PC-9 (cell line): ENCODE data around the gene METRN. TPM values are rescaled to one million over a fixed set of nuclear protein-coding genes. Genes with fewer than 3 reads are reported as not detected.

Experiments
- BruUV-seq: library from RNA; stranded (reverse); fragments of 400-500 nt; replicated peaks from 2 replicates; lab custom pipeline; 2021; lab: Mats Ljungman, UMichigan
- CTCF ChIA-PET: fragments of 300-600 bp; sonication (Branson Sonifier 250); formaldehyde crosslinking; loops from one replicate; lab custom pipeline; 2022; ENCODE audit warnings: antibody characterized with exemption; lab: Charles Lee
- POLR2A ChIA-PET: fragments of 300-600 bp; sonication (Branson Sonifier 250); formaldehyde crosslinking; loops from one replicate; lab custom pipeline; 2022; ENCODE audit warnings: antibody characterized with exemption; ENCODE audit not compliant: unreplicated experiment; lab: Charles Lee
- DNase-seq, 2 experiments: peaks; one replicate each; pipeline versions ENCODE4 v3.0.0 to v3.0.0-alpha.2; 2015 to 2022; ENCODE audit warnings: mixed read lengths in 1 of 2
- H2AFZ ChIP-seq: fragments of 200-600 bp; sonication (generic); 2 replicates; pipeline ENCODE4 v1.8.1; 2017; ENCODE audit warnings: antibody characterized with exemption
- H3F3A ChIP-seq: fragments of 200-600 bp; sonication (generic); 2 replicates; pipeline ENCODE4 v1.8.1; 2017; ENCODE audit warnings: antibody characterized with exemption, mild to moderate bottlenecking, low read depth; ENCODE audit not compliant: insufficient read depth
- H3K27ac ChIP-seq: fragments of 200-600 bp; sonication (generic); 2 replicates; pipeline ENCODE4 v1.6.1; 2016; ENCODE audit warnings: mixed run types
- H3K27me3 ChIP-seq: fragments of 200-600 bp; sonication (generic); 2 replicates; pipeline ENCODE4 v1.6.1; 2016; ENCODE audit warnings: low read depth, mixed run types; ENCODE audit not compliant: insufficient read depth
- H3K36me3 ChIP-seq: fragments of 200-600 bp; sonication (generic); 2 replicates; pipeline ENCODE4 v1.6.1; 2016; ENCODE audit warnings: low read depth, mixed run types
- H3K4me1 ChIP-seq: fragments of 200-600 bp; sonication (generic); replicated peaks from 2 replicates; pipeline ENCODE4 v1.6.1; 2016; ENCODE audit warnings: mixed run types; ENCODE audit not compliant: insufficient read depth
- H3K4me2 ChIP-seq: fragments of 200-600 bp; sonication (generic); 2 replicates; pipeline ENCODE4 v1.6.1; 2017; ENCODE audit warnings: mixed run types
- H3K4me3 ChIP-seq: fragments of 200-600 bp; sonication (generic); 2 replicates; pipeline ENCODE4 v1.6.1; 2016; ENCODE audit warnings: mixed run types
- H3K79me2 ChIP-seq: fragments of 200-600 bp; sonication (generic); 2 replicates; pipeline ENCODE4 v1.6.1; 2017; ENCODE audit warnings: low read depth, mixed run types
- H3K9me2 ChIP-seq: fragments of 200-600 bp; sonication (generic); 2 replicates; pipeline ENCODE4 v1.8.1; 2017; ENCODE audit warnings: mild to moderate bottlenecking; ENCODE audit not compliant: insufficient read depth
- H3K9me3 ChIP-seq: fragments of 200-600 bp; sonication (generic); 2 replicates; pipeline ENCODE4 v1.8.1; 2016; ENCODE audit warnings: low read depth; ENCODE audit not compliant: insufficient read depth
- H4K20me1 ChIP-seq: fragments of 200-600 bp; sonication (generic); 2 replicates; pipeline ENCODE4 v1.8.1; 2017; ENCODE audit not compliant: insufficient read depth
- CTCF ChIP-seq: fragments of 200-600 bp; sonication (generic); conservative IDR thresholded peaks from 2 replicates; pipeline ENCODE4 v1.6.1; 2017; ENCODE audit warnings: mixed run types, antibody characterized with exemption, mild to moderate bottlenecking, moderate library complexity
- EZH2 ChIP-seq: fragments of 200-600 bp; sonication (generic); IDR thresholded peaks from 2 replicates; pipeline ENCODE4 v1.8.0; 2017; ENCODE audit warnings: antibody characterized with exemption, low read depth
- intact Hi-C: fragments of 100-400 bp; cut with micrococcal nuclease; formaldehyde crosslinking; loops from one replicate; pipeline ENCODE4 v1.10.0; 2022; ENCODE audit not compliant: unreplicated experiment
- total RNA-seq: library from RNA; stranded (reverse); gene quantifications from 2 replicates; pipeline ENCODE4 v1.2.3, GENCODE V29; 2021

Gene METRN
- total RNA-seq, 1 experiment from 2014 or later, result 77.5 TPM

- Histone ChIP-seq H3K9me2 (no peaks in the 10 kb centered on the region), H3F3A (peaks cover 31% of the 10 kb centered on the region; the same call in 1 of the 2 replicates), H3K27ac (no peak overlapping the region), H3K9me3 (no peaks in the 10 kb centered on the region), H3K4me3 (no peak overlapping the region), H4K20me1 (peaks cover 30% of the 10 kb centered on the region), H3K36me3 (no peaks in the 10 kb centered on the region; the same call in 1 of the 2 replicates), H3K4me2 (peak overlapping the region; percentile 86), H3K79me2 (peaks cover 45% of the 10 kb centered on the region), H2AFZ (no peak overlapping the region), H3K27me3 (no peaks in the 10 kb centered on the region), H3K4me1 (peaks cover 41% of the 10 kb centered on the region)
- intact Hi-C loops, result loop anchor here (5.0 kb wide), 1 partner anchor 158 kb away; the partner anchor contains the start of gene CAPN15
- CTCF ChIA-PET, result no interaction called here
- no peak for DNase-seq
- POLR2A ChIA-PET, result no interaction called here
- TF ChIP-seq CTCF, result no peak
- no peak for TF ChIP-seq EZH2
- BruUV-seq, result no TSS peak
These were observed 29.8 kb upstream of the METRN start for GRCh38 chr16:684961-685696.

DNA sequence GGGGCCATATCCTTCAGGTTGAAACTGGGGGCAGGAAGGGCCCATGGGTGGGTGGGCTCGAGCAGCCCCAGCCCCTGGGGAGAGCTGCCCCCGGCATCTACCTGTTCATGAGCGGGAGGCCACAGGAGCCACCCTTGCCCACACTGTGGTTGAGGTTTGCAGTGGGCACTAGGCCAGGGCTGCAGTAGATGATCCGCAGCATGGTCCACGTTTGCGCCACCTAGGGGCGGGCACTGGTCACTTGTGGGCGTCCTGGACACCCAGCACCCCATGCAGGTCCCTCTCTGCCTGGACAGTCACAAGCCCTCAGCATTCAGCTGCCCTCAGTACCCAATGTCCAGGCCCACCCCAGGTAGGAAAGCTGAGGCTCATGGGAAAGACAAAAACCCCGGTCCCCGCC lies 29.0 kb upstream of the METRN start:
- no peaks in the 10 kb centered on the region; the same call in 1 of the 2 replicates for H3K36me3 ChIP-seq
- H3F3A ChIP-seq, result peaks cover 32% of the 10 kb centered on the region; the same call in 1 of the 2 replicates
- H3K79me2 ChIP-seq, result peaks cover 41% of the 10 kb centered on the region
- peaks cover 46% of the 10 kb centered on the region for H3K4me1 ChIP-seq
- peak in 1 of 2 experiments; percentile 65 for DNase-seq
- no peaks in the 10 kb centered on the region for H3K9me3 ChIP-seq
- H2AFZ ChIP-seq, result no peak overlapping the region
- no TSS peak for BruUV-seq
- no peak overlapping the region for H3K4me2 ChIP-seq
- ChIA-PET CTCF (no interaction called here), POLR2A (no interaction called here)
- no peak for TF ChIP-seq EZH2
- TF ChIP-seq CTCF, result peak; percentile 71
- no peaks in the 10 kb centered on the region for H3K27me3 ChIP-seq
- peaks cover 26% of the 10 kb centered on the region for H4K20me1 ChIP-seq
- H3K27ac ChIP-seq, result no peak overlapping the region
- H3K4me3 ChIP-seq, result no peak overlapping the region
- intact Hi-C loops, result no loop called here
- H3K9me2 ChIP-seq, result no peaks in the 10 kb centered on the region

DNA sequence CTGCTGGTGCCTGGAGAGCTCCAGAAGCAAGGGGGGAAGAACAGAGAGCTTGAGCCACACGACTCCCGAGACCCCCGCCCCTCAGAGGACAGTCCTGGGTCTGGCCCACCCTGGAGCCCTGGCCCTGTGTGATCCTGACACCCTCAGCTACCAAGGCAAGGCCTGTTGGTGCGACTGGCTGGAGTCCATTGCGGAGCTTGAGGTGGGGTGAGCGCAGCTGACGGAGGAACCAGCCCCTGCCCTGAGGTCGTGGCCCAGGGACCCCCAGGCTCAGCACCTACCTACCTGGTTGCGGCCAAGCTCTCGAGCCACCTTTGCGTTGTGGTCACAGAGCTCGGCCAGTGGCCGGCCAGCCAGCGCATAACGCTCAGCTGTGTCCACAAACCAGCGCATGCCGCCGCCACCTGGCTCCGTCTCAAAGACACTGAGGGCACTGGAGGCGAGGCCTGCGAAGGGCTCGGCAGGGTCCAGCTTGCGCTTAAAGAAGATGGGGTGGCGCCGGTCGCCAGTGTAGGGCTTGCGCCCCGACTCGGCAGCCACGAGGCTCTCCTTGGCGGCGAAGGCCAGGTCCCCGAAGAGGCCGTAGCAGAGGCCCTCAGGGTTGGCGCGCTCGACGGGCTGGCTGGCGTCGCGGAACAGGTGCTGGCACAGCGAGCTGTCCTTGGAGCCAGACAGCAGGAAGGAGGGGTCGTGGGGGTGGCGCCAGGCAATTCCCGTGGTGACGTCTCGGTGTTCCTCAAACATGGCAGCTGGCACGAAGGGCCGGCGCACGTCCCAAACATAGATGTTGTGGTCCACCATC lies 28.3 kb upstream of the METRN start:
- intact Hi-C loops, result no loop called here
- Histone ChIP-seq H3K36me3 (no peaks in the 10 kb centered on the region; the same call in 1 of the 2 replicates), H3K4me1 (peaks cover 43% of the 10 kb centered on the region), H3K4me2 (no peak overlapping the region), H3K9me3 (no peaks in the 10 kb centered on the region), H2AFZ (no peak overlapping the region), H4K20me1 (peaks cover 20% of the 10 kb centered on the region), H3K27me3 (no peaks in the 10 kb centered on the region), H3K9me2 (no peaks in the 10 kb centered on the region), H3K4me3 (no peak overlapping the region), H3K79me2 (peaks cover 34% of the 10 kb centered on the region), H3F3A (peaks cover 36% of the 10 kb centered on the region), H3K27ac (no peak overlapping the region)
- no TSS peak for BruUV-seq
- DNase-seq, result no peak
- TF ChIP-seq CTCF (no peak), EZH2 (no peak)
- POLR2A ChIA-PET, result no interaction called here
- CTCF ChIA-PET, result no interaction called here
